Panc1 (cell line): Measurements from ENCODE around the gene ACP3.

ENCODE experiments used
- CTCF ChIP-seq: fragments of 450-650 bp; IDR thresholded peaks from 2 replicates; pipeline ENCODE4 v1.5.1; 2017; ENCODE audit warnings: mild to moderate bottlenecking
- POLR2AphosphoS5 ChIP-seq: IDR thresholded peaks from 2 replicates; pipeline ENCODE4 v1.6.1; 2012; ENCODE audit warnings: mild to moderate bottlenecking, low read depth, low read length, moderate library complexity
- REST ChIP-seq, 2 experiments: IDR thresholded peaks; 2 replicates each; pipeline ENCODE4 v1.6.1; 2011 to 2012; ENCODE audit warnings: low read depth in 2 of 2, control low read depth in 1 of 2, low read length in 1 of 2, mild to moderate bottlenecking in 1 of 2, moderate library complexity in 1 of 2; ENCODE audit not compliant: insufficient read depth in 1 of 2
- SIN3A ChIP-seq: IDR thresholded peaks from 2 replicates; pipeline ENCODE4 v1.6.1; 2012; ENCODE audit warnings: low read depth, mild to moderate bottlenecking, low read length, moderate library complexity, borderline replicate concordance; ENCODE audit not compliant: insufficient read depth

GRCh38 chr3:132356568-132356967, 39.4 kb downstream of the ACP3 start:
- TF ChIP-seq CTCF: no peak
- no peak for TF ChIP-seq REST (IDR thresholded peaks at IDR 0.05; ENCODE audit: insufficient read depth in 1 of 2, low read depth in 2 of 2, low read length in 1 of 2)
- TF ChIP-seq SIN3A: no peak
- TF ChIP-seq POLR2AphosphoS5: no peak
